Measurements from ENCODE around the gene TRIM54. TPM values are rescaled to one million over a fixed set of nuclear protein-coding genes. Genes with fewer than 3 reads are reported as not detected.

Gene TRIM54
- total and polyA plus RNA-seq, 8 donors: 0.13 to 0.87 (median 0.43) TPM; not detected in 4

- 85 to 98% (median 93%) methylated on average over 3 of the region's 3 CpGs for WGBS, 5 donors
- Histone ChIP-seq H3K9me3 (no peaks in the 10 kb centered on the region), H3K4me3 (no peak overlapping the region), H3K27ac (no peak overlapping the region), H3K4me1 (no peaks in the 10 kb centered on the region), H3K36me3 (peaks cover 65 to 100% (median 100%) of the 10 kb centered on the region in 4 donors), H3K27me3 (no peaks in the 10 kb centered on the region)
- TF ChIP-seq POLR2A (IDR thresholded peaks at IDR 0.05) (no peak), EP300 (IDR thresholded peaks at IDR 0.05) (no peak), CTCF (IDR thresholded peaks at IDR 0.05) (no peak), POLR2AphosphoS5 (IDR thresholded peaks at IDR 0.05) (no peak)
- intact Hi-C loops (cut with DNase I; ENCODE audit: low total_unique reads): no loop called here
- DNase-seq: no peak
Observed at GRCh38 chr2:27335311-27335710, 53.1 kb downstream of the TRIM54 start.

- no peaks in the 10 kb centered on the region for H3K27me3 ChIP-seq
- no peak overlapping the region for H3K4me3 ChIP-seq
- H3K27ac ChIP-seq: no peak overlapping the region
- TF ChIP-seq CTCF (IDR thresholded peaks at IDR 0.05): no peak
- no peak for TF ChIP-seq POLR2A (IDR thresholded peaks at IDR 0.05)
- TF ChIP-seq POLR2AphosphoS5 (IDR thresholded peaks at IDR 0.05): no peak
- no peak for TF ChIP-seq EP300 (IDR thresholded peaks at IDR 0.05)
- WGBS, 5 donors: 94 to 98% (median 95%) methylated on average over 7 of the region's 7 CpGs
- H3K9me3 ChIP-seq: no peaks in the 10 kb centered on the region
- DNase-seq: no peak
- peaks cover 65 to 100% (median 100%) of the 10 kb centered on the region in 4 donors for H3K36me3 ChIP-seq
- no peaks in the 10 kb centered on the region for H3K4me1 ChIP-seq
- intact Hi-C loops (cut with DNase I; ENCODE audit: low total_unique reads): no loop called here
Observed at GRCh38 chr2:27336173-27336572, 53.9 kb downstream of the TRIM54 start.

- H3K9me3 ChIP-seq: no peaks in the 10 kb centered on the region
- intact Hi-C loops (cut with DNase I; ENCODE audit: low total_unique reads): no loop called here
- WGBS, 5 donors: 82 to 95% (median 92%) methylated on average over 2 of the region's 2 CpGs
- peaks cover 0 to 36% (median 19%) of the 10 kb centered on the region in 4 donors for H3K4me1 ChIP-seq
- no peak overlapping the region for H3K4me3 ChIP-seq
- DNase-seq: no peak
- H3K27ac ChIP-seq: no peak overlapping the region
- no peak for TF ChIP-seq POLR2A (IDR thresholded peaks at IDR 0.05)
- TF ChIP-seq EP300 (IDR thresholded peaks at IDR 0.05): no peak
- TF ChIP-seq CTCF (IDR thresholded peaks at IDR 0.05): no peak
- no peak for TF ChIP-seq POLR2AphosphoS5 (IDR thresholded peaks at IDR 0.05)
- peaks cover 2 to 20% (median 13%) of the 10 kb centered on the region in 4 donors for H3K36me3 ChIP-seq
- no peaks in the 10 kb centered on the region for H3K27me3 ChIP-seq
Observed at GRCh38 chr2:27347641-27348040, 65.4 kb downstream of the TRIM54 start.

GRCh38 chr2:27350106-27350693, 68.0 kb downstream of the TRIM54 start:
- no peaks in the 10 kb centered on the region for H3K27me3 ChIP-seq
- H3K4me1 ChIP-seq: peaks cover 14 to 62% (median 43%) of the 10 kb centered on the region in 4 donors
- no peak for TF ChIP-seq EP300 (IDR thresholded peaks at IDR 0.05)
- no peak for TF ChIP-seq POLR2A (IDR thresholded peaks at IDR 0.05)
- TF ChIP-seq POLR2AphosphoS5 (IDR thresholded peaks at IDR 0.05): no peak
- TF ChIP-seq CTCF (IDR thresholded peaks at IDR 0.05): no peak
- DNase-seq: no peak
- H3K36me3 ChIP-seq: peaks cover 0 to 10% (median 5%) of the 10 kb centered on the region in 4 donors
- WGBS, 5 donors: 69 to 77% (median 72%) methylated on average over 7 of the region's 7 CpGs
- no peak overlapping the region for H3K27ac ChIP-seq
- no peaks in the 10 kb centered on the region for H3K9me3 ChIP-seq
- intact Hi-C loops (cut with DNase I; ENCODE audit: low total_unique reads): no loop called here
- no peak overlapping the region for H3K4me3 ChIP-seq

Data from stomach (tissue), 9 donors.